GM19035 (cell line): ENCODE data around the gene TMEM182.

Source experiments
- ATAC-seq: cut with Tn5 transposase; IDR thresholded peaks from one replicate; pipeline ENCODE4 v1.9.1; 2021; ENCODE audit not compliant: unreplicated experiment

TMEM182 gene

GRCh38 chr2:102765061-102765460 is 3.2 kb downstream of the TMEM182 start:
- ATAC-seq: no peak

GRCh38 chr2:102768253-102768652 is 6.4 kb downstream of the TMEM182 start:
- no peak for ATAC-seq

GRCh38 chr2:102768892-102769291 is 7.1 kb downstream of the TMEM182 start:
- ATAC-seq: no peak

GRCh38 chr2:102770506-102770905 is 8.7 kb downstream of the TMEM182 start:
- ATAC-seq: no peak

- no peak for ATAC-seq
These were observed 9.3 kb downstream of the TMEM182 start for GRCh38 chr2:102771114-102771513.

- ATAC-seq: no peak
These were observed 10.8 kb downstream of the TMEM182 start for GRCh38 chr2:102772659-102773058.

GRCh38 chr2:102773149-102773705 is 11.4 kb downstream of the TMEM182 start:
- no peak for ATAC-seq

- no peak for ATAC-seq
These were observed 16.4 kb downstream of the TMEM182 start for GRCh38 chr2:102778260-102778659.

- no peak for ATAC-seq
These were observed 18.6 kb downstream of the TMEM182 start for GRCh38 chr2:102780467-102780866.

GRCh38 chr2:102782187-102782586 is 20.4 kb downstream of the TMEM182 start:
- ATAC-seq: no peak

GRCh38 chr2:102782933-102783332 is 21.1 kb downstream of the TMEM182 start:
- ATAC-seq: no peak

- no peak for ATAC-seq
These were observed 21.8 kb downstream of the TMEM182 start for GRCh38 chr2:102783506-102784183.

GRCh38 chr2:102784940-102785339 is 23.1 kb downstream of the TMEM182 start:
- ATAC-seq: no peak

- ATAC-seq: no peak
These were observed 26.5 kb downstream of the TMEM182 start for GRCh38 chr2:102788216-102788884.

GRCh38 chr2:102788885-102789260 is 27.0 kb downstream of the TMEM182 start:
- ATAC-seq: no peak

- no peak for ATAC-seq
These were observed 27.7 kb downstream of the TMEM182 start for GRCh38 chr2:102789349-102790090.

- ATAC-seq: no peak
These were observed 28.2 kb downstream of the TMEM182 start for GRCh38 chr2:102790091-102790455.

- ATAC-seq: no peak
These were observed 30.9 kb downstream of the TMEM182 start for GRCh38 chr2:102792568-102793208.

- no peak for ATAC-seq
These were observed 33.8 kb downstream of the TMEM182 start for GRCh38 chr2:102795641-102796040.

GRCh38 chr2:102796337-102796736 is 34.5 kb downstream of the TMEM182 start:
- no peak for ATAC-seq

GRCh38 chr2:102797486-102797885 is 35.7 kb downstream of the TMEM182 start:
- no peak for ATAC-seq
